Measurements from ENCODE around the gene TLX3.
"Not testable (repeated sequence)": the region's sequence is repeated elsewhere in the genome, so short reads cannot be mapped to it uniquely, and the experiment has no call there.

The TLX3 gene

GRCh38 chr5:171308453-171309275 is at the start of gene TLX3:
TSS of gene TLX3 (plus strand) at chr5:171309248. CDS start at chr5:171309366, 118 bp downstream.
- DNase-seq = peak; percentile 86

- peak; percentile 3 for DNase-seq
Measured at GRCh38 chr5:171261361-171261760, 47.7 kb upstream of the TLX3 start.

- DNase-seq = peak; percentile 4
Measured at GRCh38 chr5:171261904-171262303, 47.1 kb upstream of the TLX3 start.

- peak; percentile 97 for DNase-seq
Measured at GRCh38 chr5:171263181-171263580, 45.9 kb upstream of the TLX3 start.

GRCh38 chr5:171264843-171265242 is 44.2 kb upstream of the TLX3 start:
- peak; percentile 28 for DNase-seq

- no peak for DNase-seq
Measured at GRCh38 chr5:171268700-171269620, 40.1 kb upstream of the TLX3 start.

GRCh38 chr5:171269717-171270116 is 39.3 kb upstream of the TLX3 start:
- DNase-seq = no peak

- DNase-seq = no peak
Measured at GRCh38 chr5:171270136-171270535, 38.9 kb upstream of the TLX3 start.

GRCh38 chr5:171271798-171272197 is 37.2 kb upstream of the TLX3 start:
- no peak for DNase-seq

- DNase-seq = peak; percentile 75
Measured at GRCh38 chr5:171272996-171273970, 35.8 kb upstream of the TLX3 start.

- no peak for DNase-seq
Measured at GRCh38 chr5:171275841-171276544, 33.1 kb upstream of the TLX3 start.

- no peak for DNase-seq
Measured at GRCh38 chr5:171283753-171284152, 25.3 kb upstream of the TLX3 start.

- DNase-seq = no peak
Measured at GRCh38 chr5:171285465-171285864, 23.6 kb upstream of the TLX3 start.

- no peak for DNase-seq
Measured at GRCh38 chr5:171288066-171288465, 21.0 kb upstream of the TLX3 start.

- no peak for DNase-seq
Measured at GRCh38 chr5:171291371-171291770, 17.7 kb upstream of the TLX3 start.

GRCh38 chr5:171295299-171295698 is 13.7 kb upstream of the TLX3 start:
- peak; percentile 31 for DNase-seq

- no peak for DNase-seq
Measured at GRCh38 chr5:171295801-171296200, 13.2 kb upstream of the TLX3 start.

- DNase-seq = not testable (repeated sequence)
Measured at GRCh38 chr5:171297941-171298340, 11.1 kb upstream of the TLX3 start.

GRCh38 chr5:171299228-171299627 is 9.8 kb upstream of the TLX3 start:
- DNase-seq = no peak

- no peak for DNase-seq
Measured at GRCh38 chr5:171299851-171300250, 9.2 kb upstream of the TLX3 start.

- no peak for DNase-seq
Measured at GRCh38 chr5:171300358-171300757, 8.7 kb upstream of the TLX3 start.

GRCh38 chr5:171306166-171306565 is 2.9 kb upstream of the TLX3 start:
- DNase-seq = no peak

All from hematopoietic multipotent progenitor cell treated with erythropoietin and hydrocortisone succinate and interleukin-3 and kit ligand, for 8 days (in vitro differentiated cells).